ENCODE results near the gene MAP3K2. TPM values are rescaled to one million over a fixed set of nuclear protein-coding genes. Genes with fewer than 3 reads are reported as not detected.

Gene MAP3K2
- total and polyA plus RNA-seq, 8 donors: 4.2 to 37.6 (median 22.6) TPM

DNA sequence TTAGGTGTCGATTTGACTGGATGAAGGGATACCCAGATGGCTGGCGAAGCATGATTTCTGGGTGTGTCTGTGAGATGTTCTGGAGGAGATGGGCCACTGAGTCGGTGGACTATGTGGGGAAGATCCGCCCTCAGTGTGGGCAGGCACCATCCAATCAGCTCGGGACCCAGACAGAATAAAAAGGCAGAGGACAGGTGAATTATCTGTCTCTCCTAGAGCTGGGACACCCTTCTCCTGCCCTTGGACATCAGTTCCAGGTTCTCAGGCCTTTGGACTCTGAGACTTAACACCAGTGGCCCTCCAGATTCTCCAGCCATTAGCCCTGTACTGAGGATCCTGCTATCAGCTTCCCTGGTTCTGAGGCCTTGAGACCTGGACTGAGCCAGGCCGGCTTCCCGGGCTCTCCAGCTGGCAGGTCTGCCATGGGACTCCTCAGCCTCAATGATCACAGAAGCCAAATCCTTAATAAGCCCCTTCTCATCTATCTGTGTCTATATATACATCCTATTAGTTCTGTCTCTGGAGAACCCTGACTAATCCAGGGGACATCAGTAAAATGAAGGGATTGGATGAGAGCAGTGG is 42.2 kb upstream of the MAP3K2 start:
- TF ChIP-seq, protein P1, sequence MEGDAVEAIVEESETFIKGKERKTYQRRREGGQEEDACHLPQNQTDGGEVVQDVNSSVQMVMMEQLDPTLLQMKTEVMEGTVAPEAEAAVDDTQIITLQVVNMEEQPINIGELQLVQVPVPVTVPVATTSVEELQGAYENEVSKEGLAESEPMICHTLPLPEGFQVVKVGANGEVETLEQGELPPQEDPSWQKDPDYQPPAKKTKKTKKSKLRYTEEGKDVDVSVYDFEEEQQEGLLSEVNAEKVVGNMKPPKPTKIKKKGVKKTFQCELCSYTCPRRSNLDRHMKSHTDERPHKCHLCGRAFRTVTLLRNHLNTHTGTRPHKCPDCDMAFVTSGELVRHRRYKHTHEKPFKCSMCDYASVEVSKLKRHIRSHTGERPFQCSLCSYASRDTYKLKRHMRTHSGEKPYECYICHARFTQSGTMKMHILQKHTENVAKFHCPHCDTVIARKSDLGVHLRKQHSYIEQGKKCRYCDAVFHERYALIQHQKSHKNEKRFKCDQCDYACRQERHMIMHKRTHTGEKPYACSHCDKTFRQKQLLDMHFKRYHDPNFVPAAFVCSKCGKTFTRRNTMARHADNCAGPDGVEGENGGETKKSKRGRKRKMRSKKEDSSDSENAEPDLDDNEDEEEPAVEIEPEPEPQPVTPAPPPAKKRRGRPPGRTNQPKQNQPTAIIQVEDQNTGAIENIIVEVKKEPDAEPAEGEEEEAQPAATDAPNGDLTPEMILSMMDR (IDR thresholded peaks at IDR 0.05): no peak
- no peak overlapping the region for H3K27ac ChIP-seq
- no peaks in the 10 kb centered on the region for H3K4me1 ChIP-seq
- DNase-seq (no peak), FAIRE-seq (no peak), ATAC-seq (no peak)
- H3K9me3 ChIP-seq: no peaks in the 10 kb centered on the region
- no peaks in the 10 kb centered on the region for H3K27me3 ChIP-seq
- intact Hi-C loops (cut with DNase I): no loop called here
- 88 to 95% methylated on average over 7 of the region's 7 CpGs for WGBS, 2 donors
- H3K36me3 ChIP-seq: no peaks in the 10 kb centered on the region
- no peak overlapping the region for H3K4me3 ChIP-seq

DNA sequence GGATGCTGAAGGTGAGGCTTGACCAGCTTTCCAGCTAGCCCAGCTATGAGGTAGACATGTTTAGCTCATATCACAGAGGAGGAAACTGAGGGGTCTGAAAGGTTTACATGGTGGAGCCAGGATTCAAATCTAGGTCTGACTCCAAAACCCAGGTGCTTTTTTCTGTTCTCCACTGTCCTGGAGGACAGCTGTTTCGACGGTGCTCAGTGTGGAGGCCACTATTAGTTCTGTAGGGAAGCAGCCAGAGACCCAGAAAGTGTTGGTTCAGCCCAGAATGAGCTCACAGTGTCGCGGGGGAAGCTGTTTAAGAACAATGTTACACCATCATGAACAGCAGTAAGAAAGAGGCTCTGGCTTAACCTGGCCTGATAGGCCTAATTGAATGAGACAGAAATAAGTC is 41.5 kb upstream of the MAP3K2 start:
- intact Hi-C loops (cut with DNase I): no loop called here
- TF ChIP-seq, protein P1 (IDR thresholded peaks at IDR 0.05): no peak
- Histone ChIP-seq H3K36me3 (no peaks in the 10 kb centered on the region), H3K27ac (no peak overlapping the region), H3K4me1 (no peaks in the 10 kb centered on the region), H3K9me3 (no peaks in the 10 kb centered on the region), H3K27me3 (no peaks in the 10 kb centered on the region), H3K4me3 (no peak overlapping the region)
- DNase-seq: no peak
- 85 to 92% methylated on average over 4 of the region's 4 CpGs for WGBS, 2 donors
- no peak for ATAC-seq
- no peak for FAIRE-seq

DNA sequence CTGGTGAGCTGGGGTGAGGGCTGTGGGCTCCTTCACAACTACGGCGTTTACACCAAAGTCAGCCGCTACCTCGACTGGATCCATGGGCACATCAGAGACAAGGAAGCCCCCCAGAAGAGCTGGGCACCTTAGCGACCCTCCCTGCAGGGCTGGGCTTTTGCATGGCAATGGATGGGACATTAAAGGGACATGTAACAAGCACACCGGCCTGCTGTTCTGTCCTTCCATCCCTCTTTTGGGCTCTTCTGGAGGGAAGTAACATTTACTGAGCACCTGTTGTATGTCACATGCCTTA is 41.0 kb upstream of the MAP3K2 start:
- H3K27ac ChIP-seq: no peak overlapping the region
- WGBS, 2 donors: 84 to 86% methylated on average over 6 of the region's 6 CpGs
- DNase-seq (no peak), ATAC-seq (no peak), FAIRE-seq (no peak)
- intact Hi-C loops (cut with DNase I): no loop called here
- no peak overlapping the region for H3K4me3 ChIP-seq
- H3K36me3 ChIP-seq: no peaks in the 10 kb centered on the region
- peaks cover 0 to under 1% (median 0%) of the 10 kb centered on the region in 3 donors for H3K4me1 ChIP-seq
- H3K9me3 ChIP-seq: no peaks in the 10 kb centered on the region
- no peaks in the 10 kb centered on the region for H3K27me3 ChIP-seq
- TF ChIP-seq, protein P1 (IDR thresholded peaks at IDR 0.05): no peak

DNA sequence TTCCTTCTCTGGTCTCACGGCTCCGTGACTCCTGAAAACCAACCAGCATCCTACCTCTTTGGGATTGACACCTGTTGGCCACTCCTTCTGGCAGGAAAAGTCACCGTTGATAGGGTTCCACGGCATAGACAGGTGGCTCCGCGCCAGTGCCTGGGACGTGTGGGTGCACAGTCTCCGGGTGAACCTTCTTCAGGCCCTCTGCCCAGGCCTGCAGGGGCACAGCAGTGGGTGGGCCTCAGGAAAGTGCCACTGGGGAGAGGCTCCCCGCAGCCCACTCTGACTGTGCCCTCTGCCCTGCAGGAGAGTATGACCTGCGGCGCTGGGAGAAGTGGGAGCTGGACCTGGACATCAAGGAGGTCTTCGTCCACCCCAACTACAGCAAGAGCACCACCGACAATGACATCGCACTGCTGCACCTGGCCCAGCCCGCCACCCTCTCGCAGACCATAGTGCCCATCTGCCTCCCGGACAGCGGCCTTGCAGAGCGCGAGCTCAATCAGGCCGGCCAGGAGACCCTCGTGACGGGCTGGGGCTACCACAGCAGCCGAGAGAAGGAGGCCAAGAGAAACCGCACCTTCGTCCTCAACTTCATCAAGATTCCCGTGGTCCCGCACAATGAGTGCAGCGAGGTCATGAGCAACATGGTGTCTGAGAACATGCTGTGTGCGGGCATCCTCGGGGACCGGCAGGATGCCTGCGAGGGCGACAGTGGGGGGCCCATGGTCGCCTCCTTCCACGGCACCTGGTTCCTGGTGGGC is 40.5 kb upstream of the MAP3K2 start:
- H3K9me3 ChIP-seq: no peaks in the 10 kb centered on the region
- intact Hi-C loops (cut with DNase I): no loop called here
- H3K27me3 ChIP-seq: peaks cover 0 to 5% (median 0%) of the 10 kb centered on the region in 4 donors
- H3K36me3 ChIP-seq: no peaks in the 10 kb centered on the region
- ATAC-seq (no peak), DNase-seq (peak in 1 of 6 donors; percentile 51), FAIRE-seq (no peak)
- WGBS, 2 donors: 90% methylated on average over 36 of the region's 36 CpGs
- H3K4me3 ChIP-seq: no peak overlapping the region
- TF ChIP-seq, protein P1 (IDR thresholded peaks at IDR 0.05): no peak
- H3K4me1 ChIP-seq: peaks cover 0 to 6% (median 0%) of the 10 kb centered on the region in 3 donors
- no peak overlapping the region for H3K27ac ChIP-seq

All from pancreas (tissue), 10 donors.